AG04450 (cell line): ENCODE measurements around the gene LHX2. TPM values are rescaled to one million over a fixed set of nuclear protein-coding genes. Genes with fewer than 3 reads are reported as not detected.
"Not testable (repeated sequence)": the region's sequence is repeated elsewhere in the genome, so short reads cannot be mapped to it uniquely, and the experiment has no call there.

ENCODE experiments used
- CTCF ChIA-PET: fragments of 300-600, 350-600 bp; formaldehyde crosslinking; extraction: SDS; loops from one replicate; lab custom pipeline; 2022; ENCODE audit warnings: antibody characterized with exemption, inconsistent platforms; lab: Charles Lee
- POLR2A ChIA-PET: fragments of 350-600 bp; formaldehyde crosslinking; extraction: SDS; loops from one replicate; lab custom pipeline; 2021; ENCODE audit warnings: antibody characterized with exemption, inconsistent platforms; lab: Yijun Ruan, JAX
- DNase-seq: peaks from one replicate; pipeline ENCODE4 v3.0.0-alpha.2; 2011; ENCODE audit warnings: low read depth, low spot score
- H3K27ac ChIP-seq: one replicate; pipeline ENCODE4 v1.5.1; 2012; ENCODE audit warnings: low read depth, low read length, control low read depth
- H3K27me3 ChIP-seq: one replicate; pipeline ENCODE4 v1.6.0; 2012; ENCODE audit warnings: low read length; ENCODE audit not compliant: control insufficient read depth, insufficient read depth
- H3K4me3 ChIP-seq: 2 replicates; pipeline ENCODE4 v1.5.1; 2011; ENCODE audit warnings: mild to moderate bottlenecking, low read depth, low read length, control low read depth
- H3K9me3 ChIP-seq: 2 replicates; pipeline ENCODE4 v1.5.1; 2012; ENCODE audit warnings: low read length; ENCODE audit not compliant: control insufficient read depth, insufficient read depth
- polyA plus RNA-seq: library from polyadenylated mRNA; depleted of rRNA; stranded (reverse); fragments of >200 nt; gene quantifications from 2 replicates; pipeline ENCODE4 v1.2.3, GENCODE V29; 2011
- TF ChIP-seq, protein P1 (sequence below): IDR thresholded peaks from 2 replicates; pipeline ENCODE4 v1.5.1; 2011; ENCODE audit warnings: low read depth, low read length, control low read depth, inconsistent platforms

Gene LHX2
- polyA plus RNA-seq, 1 experiment, result not detected

DNA sequence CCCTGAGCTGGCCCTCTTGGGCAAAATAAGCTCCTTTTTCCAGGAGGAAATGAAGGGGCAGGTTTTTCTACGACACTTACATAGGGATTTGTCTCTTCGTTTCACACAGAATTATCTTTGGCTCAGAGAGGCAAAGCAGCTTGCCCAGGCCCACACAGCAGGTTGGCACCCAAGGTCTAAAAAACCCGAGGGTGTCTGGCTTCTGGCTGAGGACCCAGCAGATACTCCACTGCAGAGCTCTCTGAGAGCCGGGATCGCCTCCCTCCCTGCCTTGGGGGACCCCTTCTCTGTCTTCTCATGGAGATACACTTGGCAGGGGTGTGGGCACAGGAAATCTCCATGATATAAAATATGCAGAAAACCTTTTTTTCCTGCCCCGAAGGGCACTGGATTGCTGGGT lies 29.0 kb upstream of the LHX2 start:
- DNase-seq, result no peak
- POLR2A ChIA-PET, result no interaction called here
- H3K4me3 ChIP-seq, result no peak overlapping the region
- H3K27ac ChIP-seq, result no peak overlapping the region
- CTCF ChIA-PET, result no interaction called here
- H3K9me3 ChIP-seq, result no peaks in the 10 kb centered on the region
- TF ChIP-seq, protein P1, sequence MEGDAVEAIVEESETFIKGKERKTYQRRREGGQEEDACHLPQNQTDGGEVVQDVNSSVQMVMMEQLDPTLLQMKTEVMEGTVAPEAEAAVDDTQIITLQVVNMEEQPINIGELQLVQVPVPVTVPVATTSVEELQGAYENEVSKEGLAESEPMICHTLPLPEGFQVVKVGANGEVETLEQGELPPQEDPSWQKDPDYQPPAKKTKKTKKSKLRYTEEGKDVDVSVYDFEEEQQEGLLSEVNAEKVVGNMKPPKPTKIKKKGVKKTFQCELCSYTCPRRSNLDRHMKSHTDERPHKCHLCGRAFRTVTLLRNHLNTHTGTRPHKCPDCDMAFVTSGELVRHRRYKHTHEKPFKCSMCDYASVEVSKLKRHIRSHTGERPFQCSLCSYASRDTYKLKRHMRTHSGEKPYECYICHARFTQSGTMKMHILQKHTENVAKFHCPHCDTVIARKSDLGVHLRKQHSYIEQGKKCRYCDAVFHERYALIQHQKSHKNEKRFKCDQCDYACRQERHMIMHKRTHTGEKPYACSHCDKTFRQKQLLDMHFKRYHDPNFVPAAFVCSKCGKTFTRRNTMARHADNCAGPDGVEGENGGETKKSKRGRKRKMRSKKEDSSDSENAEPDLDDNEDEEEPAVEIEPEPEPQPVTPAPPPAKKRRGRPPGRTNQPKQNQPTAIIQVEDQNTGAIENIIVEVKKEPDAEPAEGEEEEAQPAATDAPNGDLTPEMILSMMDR, result no peak
- H3K27me3 ChIP-seq, result peaks cover 25% of the 10 kb centered on the region

DNA sequence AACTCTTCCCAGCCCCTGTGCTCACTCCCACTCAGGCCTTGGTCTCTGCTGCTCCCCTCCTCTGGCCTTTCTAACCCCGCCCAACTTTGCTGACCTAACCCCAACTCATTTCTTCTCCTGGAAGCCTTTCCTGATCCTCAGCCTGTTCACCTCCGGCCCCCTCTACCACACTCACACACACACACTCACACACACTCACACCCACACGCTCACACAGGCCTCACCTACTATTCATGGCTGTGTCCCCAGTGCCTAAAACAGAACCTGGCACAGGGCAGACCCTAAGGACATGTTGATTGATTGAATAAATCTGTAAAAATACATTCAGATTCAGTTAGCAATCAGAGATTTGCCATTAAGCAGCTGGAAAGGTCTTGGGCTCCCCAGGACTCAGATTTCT lies 28.5 kb upstream of the LHX2 start:
- Histone ChIP-seq H3K27ac (no peak overlapping the region), H3K27me3 (peaks cover 28% of the 10 kb centered on the region), H3K9me3 (no peaks in the 10 kb centered on the region), H3K4me3 (no peak overlapping the region)
- DNase-seq, result no peak
- ChIA-PET CTCF (no interaction called here), POLR2A (no interaction called here)
- TF ChIP-seq, protein P1, result no peak

DNA sequence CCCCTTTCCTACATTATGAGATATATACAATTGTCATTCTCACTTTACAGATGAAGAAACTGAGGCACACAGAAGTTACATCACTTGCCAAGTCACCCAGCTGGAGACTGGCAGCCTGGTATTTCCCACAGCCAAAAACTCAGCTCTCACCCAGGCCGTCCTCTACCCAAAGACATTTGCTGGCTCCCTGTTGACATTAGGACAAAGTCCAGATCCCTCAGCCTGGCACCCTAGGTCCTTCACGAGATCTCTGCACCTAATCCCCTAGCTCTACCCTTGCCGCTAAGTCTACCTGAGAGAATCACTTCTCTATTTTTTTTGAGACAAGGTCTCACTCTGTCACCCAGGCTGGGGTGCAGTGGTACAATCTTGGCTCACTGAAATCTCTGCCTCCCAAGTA lies 26.8 kb upstream of the LHX2 start:
- TF ChIP-seq, protein P1, result no peak
- ChIA-PET POLR2A (interaction anchor here (0.7 kb wide), 1 partner anchor 142 kb away, joined by 3 read pairs; no protein-coding TSS in a partner anchor), CTCF (no interaction called here)
- Histone ChIP-seq H3K27me3 (peaks cover 38% of the 10 kb centered on the region), H3K9me3 (no peaks in the 10 kb centered on the region), H3K27ac (no peak overlapping the region), H3K4me3 (no peak overlapping the region)
- no peak for DNase-seq

DNA sequence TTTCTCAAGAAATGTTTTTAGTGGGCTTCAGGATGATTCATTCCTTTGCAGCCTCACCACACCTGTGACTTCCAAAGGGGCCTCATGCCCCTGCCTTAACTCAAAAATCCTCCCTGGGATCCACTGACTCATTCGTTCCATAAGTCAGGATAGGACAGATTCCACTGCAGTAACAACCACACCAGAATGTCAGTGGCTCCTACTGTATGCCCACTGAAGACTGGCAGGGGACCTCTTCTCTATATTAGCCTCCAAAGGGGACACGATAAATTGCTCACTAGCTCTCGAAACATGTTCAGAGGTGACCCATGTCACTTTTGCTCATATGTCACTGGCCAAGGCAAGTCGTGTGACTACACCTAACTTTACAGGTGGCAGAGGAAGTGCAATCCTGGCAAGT lies 25.7 kb upstream of the LHX2 start:
- TF ChIP-seq, protein P1, result no peak
- H3K27ac ChIP-seq, result no peak overlapping the region
- POLR2A ChIA-PET, result no interaction called here
- H3K4me3 ChIP-seq, result no peak overlapping the region
- CTCF ChIA-PET, result no interaction called here
- H3K9me3 ChIP-seq, result no peaks in the 10 kb centered on the region
- DNase-seq, result no peak
- peaks cover 35% of the 10 kb centered on the region for H3K27me3 ChIP-seq

DNA sequence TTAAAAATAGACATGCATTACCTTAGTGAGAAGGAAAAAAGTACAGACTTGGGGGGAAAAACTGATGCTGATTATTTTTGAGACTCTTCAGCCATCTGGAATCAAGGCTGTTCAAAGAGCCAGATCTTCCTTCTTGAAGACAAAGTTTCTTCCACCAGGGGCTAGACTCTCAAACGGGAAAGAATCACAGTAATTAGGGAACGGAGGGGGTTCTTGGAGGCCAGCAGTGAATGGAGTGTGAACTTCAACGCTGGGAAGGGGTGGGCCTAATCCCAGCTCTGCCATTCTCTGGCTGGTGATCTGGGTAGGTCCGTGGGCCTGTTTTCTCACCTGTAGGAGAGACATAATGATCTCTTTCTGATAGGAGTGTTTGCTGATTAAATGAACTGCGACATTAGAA lies 21.1 kb upstream of the LHX2 start:
- TF ChIP-seq, protein P1, result no peak
- CTCF ChIA-PET, result no interaction called here
- POLR2A ChIA-PET, result no interaction called here
- Histone ChIP-seq H3K9me3 (no peaks in the 10 kb centered on the region), H3K27ac (no peak overlapping the region), H3K27me3 (peaks cover 32% of the 10 kb centered on the region), H3K4me3 (no peak overlapping the region)
- DNase-seq, result no peak

DNA sequence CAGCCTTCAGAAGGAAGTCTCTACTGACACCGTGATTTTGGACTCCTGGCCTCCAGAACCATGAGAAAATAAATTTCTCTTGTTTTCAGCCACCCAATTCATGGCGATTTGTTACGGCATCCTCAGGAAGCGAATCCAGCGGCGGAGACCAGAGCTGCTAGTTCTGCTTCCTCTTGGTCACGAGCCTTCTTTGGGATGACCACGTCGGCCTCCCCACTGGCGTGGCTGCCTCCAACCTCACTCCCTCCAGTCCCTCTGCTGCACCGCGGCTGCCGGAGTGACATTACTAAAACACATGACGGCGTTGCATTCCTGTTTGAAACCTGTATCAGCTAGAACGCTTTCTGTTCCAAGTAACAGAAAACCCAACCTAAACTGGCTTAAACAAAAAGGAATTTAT lies 18.9 kb upstream of the LHX2 start:
- POLR2A ChIA-PET, H3K4me3 ChIP-seq, DNase-seq, CTCF ChIA-PET, H3K9me3 ChIP-seq, H3K27ac ChIP-seq: not testable (repeated sequence)
- H3K27me3 ChIP-seq, result peaks cover 47% of the 10 kb centered on the region
